Dermis microvascular lymphatic vessel endothelial cell (primary cell): ENCODE results near the gene NUBP1. TPM values are rescaled to one million over a fixed set of nuclear protein-coding genes. Genes with fewer than 3 reads are reported as not detected.
"Not testable (repeated sequence)": the region's sequence is repeated elsewhere in the genome, so short reads cannot be mapped to it uniquely, and the experiment has no call there.

Experiments used
- DNase-seq, 2 donors: peaks; one replicate each; pipeline versions ENCODE4 v3.0.0 to v3.0.0-alpha.2; 2010; ENCODE audit warnings: low read depth in 2 of 2
- total RNA-seq: library from RNA; depleted of rRNA; stranded (reverse); fragments of >200 nt; gene quantifications from 2 replicates; pipeline ENCODE4 v1.2.1, GENCODE V29; 2014

The NUBP1 gene
- total RNA-seq, 1 donor from 2014 or later: 26.2 TPM

- DNase-seq: no peak
Observed at GRCh38 chr16:10751291-10751697, 7.7 kb downstream of the NUBP1 start.

GRCh38 chr16:10752843-10753523, 9.3 kb downstream of the NUBP1 start:
- DNase-seq: no peak

- no peak for DNase-seq
Observed at GRCh38 chr16:10753670-10754069, 10.0 kb downstream of the NUBP1 start.

- peak in 1 of 2 donors; percentile 45 for DNase-seq
Observed at GRCh38 chr16:10754941-10755340, 11.3 kb downstream of the NUBP1 start.

- no peak for DNase-seq
Observed at GRCh38 chr16:10756574-10756973, 12.9 kb downstream of the NUBP1 start.

- no peak for DNase-seq
Observed at GRCh38 chr16:10760858-10761257, 17.2 kb downstream of the NUBP1 start.

GRCh38 chr16:10761373-10761772, 17.7 kb downstream of the NUBP1 start:
- no peak for DNase-seq

GRCh38 chr16:10762336-10763016, 18.8 kb downstream of the NUBP1 start:
- no peak for DNase-seq

- no peak for DNase-seq
Observed at GRCh38 chr16:10763456-10763855, 19.8 kb downstream of the NUBP1 start.

- no peak for DNase-seq
Observed at GRCh38 chr16:10765772-10766171, 22.1 kb downstream of the NUBP1 start.

- DNase-seq: no peak
Observed at GRCh38 chr16:10767127-10767526, 23.5 kb downstream of the NUBP1 start.

- DNase-seq: no peak
Observed at GRCh38 chr16:10769381-10769780, 25.7 kb downstream of the NUBP1 start.

- no peak for DNase-seq
Observed at GRCh38 chr16:10770907-10771306, 27.3 kb downstream of the NUBP1 start.

- DNase-seq: no peak
Observed at GRCh38 chr16:10776280-10776679, 32.6 kb downstream of the NUBP1 start.

- not testable (repeated sequence) for DNase-seq
Observed at GRCh38 chr16:10776923-10777322, 33.3 kb downstream of the NUBP1 start.

GRCh38 chr16:10777356-10777755, 33.7 kb downstream of the NUBP1 start:
- DNase-seq: no peak

GRCh38 chr16:10779908-10780307, 36.3 kb downstream of the NUBP1 start:
- DNase-seq: not testable (repeated sequence)

GRCh38 chr16:10780628-10781027, 37.0 kb downstream of the NUBP1 start:
- no peak for DNase-seq

- no peak for DNase-seq
Observed at GRCh38 chr16:10782628-10783027, 39.0 kb downstream of the NUBP1 start.

GRCh38 chr16:10787304-10787703, 43.7 kb downstream of the NUBP1 start:
- no peak for DNase-seq

- DNase-seq: not testable (repeated sequence)
Observed at GRCh38 chr16:10788630-10789029, 45.0 kb downstream of the NUBP1 start.

GRCh38 chr16:10791048-10791447, 47.4 kb downstream of the NUBP1 start:
- no peak for DNase-seq

GRCh38 chr16:10799736-10800135, 56.1 kb downstream of the NUBP1 start:
- DNase-seq: no peak
